Testis (tissue), 3 donors: ENCODE measurements around the gene PPM1F. TPM values are rescaled to one million over a fixed set of nuclear protein-coding genes. Genes with fewer than 3 reads are reported as not detected.

Source experiments
- DNase-seq: peaks from one replicate; pipeline ENCODE4 v3.0.0-alpha.2; 2019
- H3K27ac ChIP-seq, 2 donors: fragments of 200-600 bp; sonication (generic); one replicate each; pipeline ENCODE4 v1.5.1; 2019
- H3K27me3 ChIP-seq: fragments of 200-600 bp; sonication (generic); one replicate; pipeline ENCODE4 v1.5.1; 2019
- H3K36me3 ChIP-seq: fragments of 200-600 bp; sonication (generic); one replicate; pipeline ENCODE4 v1.5.1; 2017; ENCODE audit warnings: low read depth; ENCODE audit errors: missing control alignments
- H3K4me1 ChIP-seq: fragments of 200-600 bp; sonication (generic); one replicate; pipeline ENCODE4 v1.5.1; 2019
- H3K4me3 ChIP-seq, 2 donors: fragments of 200-600 bp; sonication (generic); one replicate each; pipeline ENCODE4 v1.5.1; 2017 to 2019
- H3K9me3 ChIP-seq: fragments of 200-600 bp; sonication (generic); one replicate; pipeline ENCODE4 v1.5.1; 2017
- POLR2A ChIP-seq: fragments of 450-650 bp; IDR thresholded peaks from one replicate; pipeline ENCODE4 v1.6.1; 2017; ENCODE audit warnings: antibody characterized with exemption, mild to moderate bottlenecking, moderate library complexity
- WGBS, 2 donors: methylation state at CpG; one replicate each; pipeline ENCODE4 v1.1.5; 2018; 5-methylcytosine and 5-hydroxymethylcytosine counted together
- intact Hi-C: fragments of 100-400 bp; cut with DNase I; formaldehyde crosslinking; loops from one replicate; pipeline ENCODE4 v1.15.1; 2023; ENCODE audit warnings: low total_unique reads
- polyA plus RNA-seq: library from polyadenylated mRNA; stranded (reverse); fragments of 350-450 nt; fragmentation: Illumina TruSeq; extraction: RNeasy Lipid Tissue Mini Kit (QIAGEN cat#74804); gene quantifications from one replicate; pipeline ENCODE4 v1.2.3, GENCODE V29; 2014; ENCODE audit warnings: low read depth, low replicate concordance; ENCODE audit not compliant: insufficient read depth
- total RNA-seq, 2 donors: library from RNA; depleted of rRNA; stranded (reverse); fragments of >200 nt; gene quantifications; one replicate each; pipeline ENCODE4 v1.2.3, GENCODE V29; 2016
- TF ChIP-seq, protein P1 (sequence below), 3 experiments: fragments of 450-650 bp in 2 of 3; fragments of 200-600 bp in 1 of 3; sonication (generic) in 1 of 3; IDR thresholded peaks; one replicate each; pipeline ENCODE4 v1.5.1; 2016 to 2019; ENCODE audit warnings: antibody characterized with exemption in 3 of 3, mild to moderate bottlenecking in 2 of 3, moderate library complexity in 1 of 3

The PPM1F gene
- total and polyA plus RNA-seq, 3 donors from 2014 or later: 17.4 to 22.7 (median 22.4) TPM

DNA sequence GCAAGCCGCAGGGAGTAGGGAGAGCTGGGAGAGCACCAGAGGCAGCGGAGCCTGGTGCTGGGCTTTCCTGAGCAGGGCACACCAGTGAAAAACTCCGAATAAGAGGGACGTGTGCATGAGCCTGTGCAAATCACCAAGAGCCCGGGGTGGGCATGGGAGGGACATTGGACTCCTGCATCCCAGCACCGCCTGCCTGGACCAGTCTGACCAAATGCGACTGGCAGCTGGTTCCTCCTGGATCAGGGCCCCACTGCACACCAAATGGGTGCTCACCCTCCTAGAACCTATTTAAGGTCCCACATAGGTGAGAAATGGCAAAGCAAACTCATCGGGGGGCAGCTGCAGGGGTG is 3.1 kb downstream of the PPM1F start:
- H3K27me3 ChIP-seq: no peaks in the 10 kb centered on the region
- DNase-seq: no peak
- peaks cover 10% of the 10 kb centered on the region for H3K4me1 ChIP-seq
- no peaks in the 10 kb centered on the region for H3K36me3 ChIP-seq
- WGBS, 2 donors: 89% methylated on average over 6 to 8 of the region's 8 CpGs
- intact Hi-C loops: loop anchor here (5.0 kb wide), 1 partner anchor 232 kb away; no protein-coding TSS in a partner anchor
- H3K4me3 ChIP-seq: no peak overlapping the region
- TF ChIP-seq, protein P1, sequence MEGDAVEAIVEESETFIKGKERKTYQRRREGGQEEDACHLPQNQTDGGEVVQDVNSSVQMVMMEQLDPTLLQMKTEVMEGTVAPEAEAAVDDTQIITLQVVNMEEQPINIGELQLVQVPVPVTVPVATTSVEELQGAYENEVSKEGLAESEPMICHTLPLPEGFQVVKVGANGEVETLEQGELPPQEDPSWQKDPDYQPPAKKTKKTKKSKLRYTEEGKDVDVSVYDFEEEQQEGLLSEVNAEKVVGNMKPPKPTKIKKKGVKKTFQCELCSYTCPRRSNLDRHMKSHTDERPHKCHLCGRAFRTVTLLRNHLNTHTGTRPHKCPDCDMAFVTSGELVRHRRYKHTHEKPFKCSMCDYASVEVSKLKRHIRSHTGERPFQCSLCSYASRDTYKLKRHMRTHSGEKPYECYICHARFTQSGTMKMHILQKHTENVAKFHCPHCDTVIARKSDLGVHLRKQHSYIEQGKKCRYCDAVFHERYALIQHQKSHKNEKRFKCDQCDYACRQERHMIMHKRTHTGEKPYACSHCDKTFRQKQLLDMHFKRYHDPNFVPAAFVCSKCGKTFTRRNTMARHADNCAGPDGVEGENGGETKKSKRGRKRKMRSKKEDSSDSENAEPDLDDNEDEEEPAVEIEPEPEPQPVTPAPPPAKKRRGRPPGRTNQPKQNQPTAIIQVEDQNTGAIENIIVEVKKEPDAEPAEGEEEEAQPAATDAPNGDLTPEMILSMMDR (IDR thresholded peaks at IDR 0.05): no peak
- TF ChIP-seq POLR2A: no peak
- no peak overlapping the region for H3K27ac ChIP-seq
- no peaks in the 10 kb centered on the region for H3K9me3 ChIP-seq

DNA sequence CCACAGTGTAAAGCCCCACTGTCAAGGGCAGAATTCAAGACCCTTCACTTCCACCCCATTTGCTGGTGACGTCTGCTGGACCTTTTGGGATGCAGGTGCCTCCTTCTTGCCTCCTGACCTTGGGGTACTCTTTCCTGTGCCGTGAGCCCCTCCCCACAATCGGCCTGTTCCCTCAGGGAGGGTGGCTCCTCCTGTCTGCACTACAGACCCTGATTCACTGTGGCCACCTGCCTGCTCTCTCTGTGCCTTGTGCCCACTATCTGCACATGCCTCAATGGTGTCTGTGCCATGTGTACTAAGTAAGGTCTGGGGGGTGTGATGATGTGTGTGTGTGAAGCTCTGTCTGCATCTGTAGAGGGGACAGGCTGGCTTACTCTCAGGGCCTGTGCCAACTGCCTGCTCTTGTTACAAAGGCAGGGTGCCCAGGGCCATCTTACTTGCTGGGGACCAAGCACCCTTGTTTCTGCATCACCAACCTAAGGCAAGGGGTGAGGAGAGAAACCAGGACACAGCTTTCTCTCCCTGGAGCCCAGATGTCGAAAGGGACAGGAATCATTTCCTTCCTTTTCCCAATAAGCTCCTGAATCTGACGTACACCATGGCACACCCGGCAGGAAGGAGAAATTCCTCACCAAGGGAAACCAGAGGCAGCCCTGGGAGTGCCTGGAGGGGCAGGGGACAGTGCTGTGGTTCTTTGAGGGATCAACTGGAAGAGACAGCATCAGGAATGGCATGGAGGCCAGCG is 3.7 kb downstream of the PPM1F start:
- WGBS, 2 donors: 76 to 85% methylated on average over 6 to 7 of the region's 7 CpGs
- Histone ChIP-seq H3K36me3 (no peaks in the 10 kb centered on the region), H3K27ac (no peak overlapping the region)

DNA sequence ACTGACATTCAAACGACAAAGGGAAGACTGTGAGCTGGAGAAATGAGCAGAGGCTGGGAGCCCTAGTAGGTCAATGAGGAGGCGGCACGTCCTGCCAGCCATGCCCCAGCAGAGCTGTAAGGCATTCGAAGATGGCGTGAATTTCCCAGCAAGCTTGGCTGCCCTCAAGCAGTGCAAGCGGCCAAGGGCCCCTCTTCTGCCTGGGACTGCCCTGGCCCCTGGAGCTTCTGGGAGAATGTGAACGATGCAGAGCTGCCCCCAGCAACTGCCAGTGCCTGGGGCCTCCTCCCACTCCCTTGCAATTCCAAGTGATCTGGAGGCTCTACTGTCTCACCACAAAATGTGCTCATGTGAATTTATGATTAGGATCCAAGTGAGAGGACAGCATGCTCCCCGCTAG is 4.3 kb downstream of the PPM1F start:
- Histone ChIP-seq H3K27me3 (no peaks in the 10 kb centered on the region), H3K27ac (no peak overlapping the region), H3K4me3 (no peak overlapping the region), H3K9me3 (no peaks in the 10 kb centered on the region), H3K4me1 (peaks cover 10% of the 10 kb centered on the region), H3K36me3 (no peaks in the 10 kb centered on the region)
- intact Hi-C loops: loop anchor here (5.0 kb wide), 1 partner anchor 231 kb away; no protein-coding TSS in a partner anchor
- WGBS, 2 donors: 77 to 80% methylated on average over 8 of the region's 8 CpGs
- no peak for DNase-seq
- TF ChIP-seq POLR2A: no peak

More for the DNA sequence above, 3.7 kb downstream of the PPM1F start:
- Histone ChIP-seq H3K4me3 (no peak overlapping the region), H3K4me1 (peaks cover 10% of the 10 kb centered on the region), H3K9me3 (no peaks in the 10 kb centered on the region), H3K27me3 (no peaks in the 10 kb centered on the region)
- no peak for TF ChIP-seq POLR2A
- TF ChIP-seq, protein P1 (IDR thresholded peaks at IDR 0.05): no peak
- no peak for DNase-seq
- intact Hi-C loops: loop anchor here (5.0 kb wide), 1 partner anchor 232 kb away; no protein-coding TSS in a partner anchor

DNA sequence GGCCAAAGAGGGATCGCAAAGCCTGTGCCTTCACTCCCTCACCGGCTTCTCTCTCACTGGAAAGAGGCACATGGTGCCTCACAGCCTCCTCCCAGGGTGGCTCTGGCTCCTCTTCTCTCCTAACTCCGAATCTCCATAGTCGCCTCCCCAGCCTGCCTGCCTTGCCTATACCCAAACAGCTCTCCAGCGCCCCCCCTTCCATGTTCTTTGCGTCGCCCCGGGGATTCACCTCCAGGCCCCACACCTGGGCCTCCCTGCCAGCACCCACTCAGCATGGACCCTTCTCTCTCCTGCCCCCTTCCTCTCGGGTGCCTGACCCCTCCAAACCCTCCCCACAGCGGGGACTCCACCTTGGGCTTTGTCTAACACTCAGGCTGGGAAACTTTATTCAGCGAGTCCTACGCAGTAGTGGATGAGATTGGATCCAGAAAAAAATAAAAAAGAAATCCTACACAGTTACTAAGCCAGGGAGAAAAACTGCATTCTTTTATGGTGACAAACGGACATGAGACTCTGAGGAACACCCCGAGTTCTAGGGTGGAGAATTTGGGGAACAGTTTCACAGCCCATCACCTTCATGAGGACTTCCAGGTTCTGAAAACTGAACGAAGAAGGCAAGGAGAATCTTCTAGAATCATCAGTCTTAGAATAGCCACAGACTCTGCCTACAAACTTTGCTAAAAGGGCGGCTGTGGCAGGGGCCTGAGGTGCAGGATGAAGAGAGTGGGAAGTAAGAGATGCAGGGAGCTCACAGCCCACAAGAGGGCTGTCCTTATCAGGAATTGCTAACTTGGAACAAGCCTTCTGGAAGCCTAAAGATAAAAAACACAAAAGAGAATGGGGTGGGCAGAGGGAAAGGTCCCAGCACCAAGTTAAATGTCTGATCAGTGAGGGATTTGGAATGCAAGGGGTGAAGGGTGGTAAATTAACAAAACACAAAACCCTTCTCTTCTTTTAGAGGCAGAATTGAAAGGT is 5.3 kb downstream of the PPM1F start:
- H3K27ac ChIP-seq: no peak overlapping the region
- peaks cover 6% of the 10 kb centered on the region for H3K4me1 ChIP-seq
- no peak for TF ChIP-seq POLR2A
- TF ChIP-seq, protein P1 (IDR thresholded peaks at IDR 0.05): peak in 2 of 3 experiments; percentile 37 to 39
- intact Hi-C loops: loop anchor here (5.0 kb wide), 1 partner anchor 230 kb away; no protein-coding TSS in a partner anchor
- 79 to 84% methylated on average over 14 to 16 of the region's 16 CpGs for WGBS, 2 donors
- no peaks in the 10 kb centered on the region for H3K9me3 ChIP-seq
- DNase-seq: no peak
- no peaks in the 10 kb centered on the region for H3K27me3 ChIP-seq
- no peaks in the 10 kb centered on the region for H3K36me3 ChIP-seq
- no peak overlapping the region for H3K4me3 ChIP-seq
